Esophagus (tissue), 2 donors: Measurements from ENCODE around the gene GYG1. TPM values are rescaled to one million over a fixed set of nuclear protein-coding genes. Genes with fewer than 3 reads are reported as not detected.

Experiments
- H3K27ac ChIP-seq, 2 donors: one replicate each; pipeline ENCODE4 v1.5.1; 2013; ENCODE audit warnings: low read depth in 2 of 2, mild to moderate bottlenecking in 2 of 2, inconsistent platforms in 1 of 2, low read length in 1 of 2, moderate library complexity in 1 of 2
- H3K27me3 ChIP-seq, 2 donors: one replicate each; pipeline ENCODE4 v1.6.1; 2013; ENCODE audit warnings: low read length in 2 of 2, control low read depth in 1 of 2, mild to moderate bottlenecking in 1 of 2; ENCODE audit not compliant: insufficient read depth in 2 of 2, control insufficient read depth in 1 of 2
- H3K36me3 ChIP-seq, 2 donors: one replicate each; pipeline ENCODE4 v1.6.1; 2013; ENCODE audit warnings: low read length in 1 of 2; ENCODE audit not compliant: control insufficient read depth in 2 of 2, insufficient read depth in 2 of 2
- H3K4me1 ChIP-seq, 2 donors: one replicate each; pipeline ENCODE4 v1.6.1; 2013; ENCODE audit warnings: low read length in 1 of 2; ENCODE audit not compliant: control insufficient read depth in 2 of 2, insufficient read depth in 2 of 2
- H3K4me3 ChIP-seq, 2 donors: one replicate each; pipeline ENCODE4 v1.5.1; 2013; ENCODE audit warnings: low read length in 2 of 2, mild to moderate bottlenecking in 2 of 2, low read depth in 1 of 2, moderate library complexity in 1 of 2
- H3K9me3 ChIP-seq, 2 donors: one replicate each; pipeline ENCODE4 v1.6.1; 2013; ENCODE audit warnings: mild to moderate bottlenecking in 2 of 2, low read depth in 1 of 2, low read length in 1 of 2, moderate library complexity in 1 of 2; ENCODE audit not compliant: control insufficient read depth in 2 of 2, insufficient read depth in 1 of 2
- WGBS, 2 donors: extraction: QIAGEN DNeasy Blood & Tissue Kit; methylation state at CpG; one replicate each; pipeline ENCODE4 v1.1.7; 2013; 5-methylcytosine and 5-hydroxymethylcytosine counted together
- polyA plus RNA-seq, 2 donors: library from polyadenylated mRNA; stranded (reverse); fragments of 200-250 nt; gene quantifications; one replicate each; pipeline ENCODE4 v1.2.3, GENCODE V29; 2013
- donor health status: healthy with polysubstance abuse.
- donor health status: Bipolar disorder and iron deficiency.

The GYG1 gene
- polyA plus RNA-seq, 2 donors: 10.9 to 37.8 TPM

GRCh38 chr3:149020196-149020838, 29.0 kb downstream of the GYG1 start:
- peaks cover 0 to 3% of the 10 kb centered on the region in 2 donors for H3K4me1 ChIP-seq
- 34 to 46% methylated on average over 3 of the region's 3 CpGs for WGBS, 2 donors
- no peaks in the 10 kb centered on the region for H3K27me3 ChIP-seq
- no peak overlapping the region for H3K27ac ChIP-seq
- no peaks in the 10 kb centered on the region for H3K9me3 ChIP-seq
- peaks cover 0 to 13% of the 10 kb centered on the region in 2 donors for H3K36me3 ChIP-seq
- H3K4me3 ChIP-seq: no peak overlapping the region

- Histone ChIP-seq H3K27me3 (no peaks in the 10 kb centered on the region), H3K9me3 (no peaks in the 10 kb centered on the region), H3K4me1 (peaks cover 0 to 3% of the 10 kb centered on the region in 2 donors), H3K4me3 (no peak overlapping the region), H3K36me3 (peaks cover 0 to 11% of the 10 kb centered on the region in 2 donors), H3K27ac (no peak overlapping the region)
- WGBS, 2 donors: 49 to 52% methylated on average over 4 of the region's 4 CpGs
These were observed 29.5 kb downstream of the GYG1 start for GRCh38 chr3:149020839-149021252.

GRCh38 chr3:149021830-149022229, 30.5 kb downstream of the GYG1 start:
- Histone ChIP-seq H3K27me3 (no peaks in the 10 kb centered on the region), H3K4me1 (peaks cover 0 to 3% of the 10 kb centered on the region in 2 donors), H3K27ac (no peak overlapping the region), H3K36me3 (peaks cover 0 to 11% of the 10 kb centered on the region in 2 donors), H3K4me3 (no peak overlapping the region), H3K9me3 (no peaks in the 10 kb centered on the region)
- WGBS, 2 donors: 47 to 56% methylated on average over 1 of the region's 1 CpG

- Histone ChIP-seq H3K36me3 (peaks cover 0 to 14% of the 10 kb centered on the region in 2 donors), H3K4me1 (peaks cover 0 to 3% of the 10 kb centered on the region in 2 donors), H3K4me3 (no peak overlapping the region), H3K27me3 (no peaks in the 10 kb centered on the region), H3K27ac (no peak overlapping the region), H3K9me3 (no peaks in the 10 kb centered on the region)
- 47 to 75% methylated on average over 3 of the region's 3 CpGs for WGBS, 2 donors
These were observed 32.6 kb downstream of the GYG1 start for GRCh38 chr3:149023951-149024350.

- Histone ChIP-seq H3K27me3 (no peaks in the 10 kb centered on the region), H3K4me1 (no peaks in the 10 kb centered on the region), H3K36me3 (peaks cover 0 to 9% of the 10 kb centered on the region in 2 donors), H3K9me3 (no peaks in the 10 kb centered on the region), H3K4me3 (no peak overlapping the region), H3K27ac (no peak overlapping the region)
- 71 to 76% methylated on average over 4 of the region's 4 CpGs for WGBS, 2 donors
These were observed 35.4 kb downstream of the GYG1 start for GRCh38 chr3:149026718-149027117.

GRCh38 chr3:149031096-149031495, 39.8 kb downstream of the GYG1 start:
- Histone ChIP-seq H3K27me3 (no peaks in the 10 kb centered on the region), H3K36me3 (peaks cover 0 to 3% of the 10 kb centered on the region in 2 donors), H3K4me1 (no peaks in the 10 kb centered on the region), H3K9me3 (no peaks in the 10 kb centered on the region), H3K27ac (no peak overlapping the region), H3K4me3 (no peak overlapping the region)
- 55 to 69% methylated on average over 2 of the region's 2 CpGs for WGBS, 2 donors

GRCh38 chr3:149037684-149038083, 46.3 kb downstream of the GYG1 start:
- H3K27me3 ChIP-seq: no peaks in the 10 kb centered on the region
- peaks cover 0 to 3% of the 10 kb centered on the region in 2 donors for H3K36me3 ChIP-seq
- H3K9me3 ChIP-seq: no peaks in the 10 kb centered on the region
- 90 to 93% methylated on average over 4 of the region's 4 CpGs for WGBS, 2 donors
- no peaks in the 10 kb centered on the region for H3K4me1 ChIP-seq
- H3K4me3 ChIP-seq: no peak overlapping the region
- no peak overlapping the region for H3K27ac ChIP-seq

GRCh38 chr3:149038322-149038721, 47.0 kb downstream of the GYG1 start:
- Histone ChIP-seq H3K36me3 (peaks cover 0 to 4% of the 10 kb centered on the region in 2 donors), H3K4me1 (no peaks in the 10 kb centered on the region), H3K27me3 (no peaks in the 10 kb centered on the region), H3K4me3 (no peak overlapping the region), H3K9me3 (no peaks in the 10 kb centered on the region), H3K27ac (no peak overlapping the region)
- 84 to 93% methylated on average over 2 of the region's 2 CpGs for WGBS, 2 donors

- Histone ChIP-seq H3K27me3 (no peaks in the 10 kb centered on the region), H3K9me3 (no peaks in the 10 kb centered on the region), H3K4me1 (no peaks in the 10 kb centered on the region), H3K4me3 (no peak overlapping the region), H3K27ac (no peak overlapping the region), H3K36me3 (peaks cover 0 to 4% of the 10 kb centered on the region in 2 donors)
- WGBS, 2 donors: 52 to 77% methylated on average over 1 of the region's 1 CpG
These were observed 51.5 kb downstream of the GYG1 start for GRCh38 chr3:149042789-149043386.
